GM19025 (cell line): ENCODE data around the gene NUP210.
A peak's percentile ranks its signal among the peaks of the same experiment; 100 is the strongest.

Experiments used
- ATAC-seq: cut with Tn5 transposase; IDR thresholded peaks from one replicate; pipeline ENCODE4 v1.9.1; 2021; ENCODE audit warnings: mild to moderate bottlenecking, low read depth, moderate library complexity; ENCODE audit not compliant: unreplicated experiment

The NUP210 gene

DNA sequence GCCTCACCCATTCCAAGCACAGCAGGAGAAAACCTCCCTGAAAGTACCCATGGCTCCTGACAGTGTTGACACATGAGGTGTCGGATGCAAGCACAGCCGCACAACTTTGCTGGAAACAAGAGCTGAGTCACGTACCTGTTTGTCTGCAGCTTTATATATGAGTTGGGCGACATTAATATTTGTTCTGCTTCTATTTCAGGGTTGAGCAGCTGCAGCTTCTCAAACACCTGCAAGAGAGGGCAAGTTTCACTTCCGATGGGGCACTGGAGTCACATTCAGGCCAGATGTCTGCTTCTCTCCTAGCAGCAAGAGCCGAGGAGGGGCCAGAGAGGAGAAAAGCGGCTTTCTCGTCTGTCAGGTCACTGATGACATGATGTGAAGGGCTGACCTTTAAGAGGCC, 88.0 kb downstream of the NUP210 start:
- ATAC-seq, result peak; percentile 94

DNA sequence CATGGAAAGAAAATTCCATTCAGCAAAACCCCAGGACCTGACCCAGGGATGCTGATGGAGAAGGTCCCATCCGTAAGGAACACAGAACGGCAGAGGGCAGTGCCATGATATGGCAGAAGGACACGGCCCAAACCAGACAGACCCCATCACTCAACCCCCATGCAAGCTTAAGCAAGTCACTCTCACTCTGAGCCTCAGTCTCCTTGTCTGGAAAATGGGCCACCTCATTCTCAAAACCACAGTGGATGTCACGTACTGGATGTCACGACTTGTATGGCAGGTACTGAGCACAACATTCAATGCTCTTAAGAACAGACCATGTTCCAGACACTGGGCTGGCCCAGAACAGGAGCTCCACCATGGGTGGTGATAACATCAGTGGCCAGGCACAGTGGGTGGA, 90.4 kb downstream of the NUP210 start:
- ATAC-seq, result no peak

DNA sequence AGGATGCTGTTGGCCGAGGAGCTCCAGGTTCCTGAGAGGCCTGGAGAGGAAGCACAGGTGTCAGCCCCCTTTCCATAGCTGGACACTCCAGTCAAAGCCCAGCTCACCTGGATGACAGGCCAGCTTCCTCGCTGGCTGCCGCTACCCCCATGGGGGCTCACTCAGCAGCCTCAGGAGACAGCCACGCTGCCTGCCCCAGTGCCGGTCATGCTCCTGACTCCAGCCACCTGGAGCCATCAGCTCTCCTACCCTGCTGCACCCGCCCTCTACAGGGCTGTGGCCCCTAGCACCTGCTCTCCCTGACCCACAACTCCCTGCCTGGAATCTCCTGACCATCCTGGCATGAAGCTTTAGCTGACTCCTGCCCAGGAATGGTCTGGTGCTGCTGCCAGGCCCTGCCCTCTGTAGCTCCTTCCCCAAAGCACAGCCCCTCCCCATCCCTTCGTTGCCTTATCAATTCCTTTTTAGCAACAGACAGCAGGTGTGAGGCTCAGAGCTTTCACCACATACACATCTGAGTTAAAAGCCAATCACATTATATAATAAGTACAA, 94.2 kb downstream of the NUP210 start:
- ATAC-seq, result no peak

DNA sequence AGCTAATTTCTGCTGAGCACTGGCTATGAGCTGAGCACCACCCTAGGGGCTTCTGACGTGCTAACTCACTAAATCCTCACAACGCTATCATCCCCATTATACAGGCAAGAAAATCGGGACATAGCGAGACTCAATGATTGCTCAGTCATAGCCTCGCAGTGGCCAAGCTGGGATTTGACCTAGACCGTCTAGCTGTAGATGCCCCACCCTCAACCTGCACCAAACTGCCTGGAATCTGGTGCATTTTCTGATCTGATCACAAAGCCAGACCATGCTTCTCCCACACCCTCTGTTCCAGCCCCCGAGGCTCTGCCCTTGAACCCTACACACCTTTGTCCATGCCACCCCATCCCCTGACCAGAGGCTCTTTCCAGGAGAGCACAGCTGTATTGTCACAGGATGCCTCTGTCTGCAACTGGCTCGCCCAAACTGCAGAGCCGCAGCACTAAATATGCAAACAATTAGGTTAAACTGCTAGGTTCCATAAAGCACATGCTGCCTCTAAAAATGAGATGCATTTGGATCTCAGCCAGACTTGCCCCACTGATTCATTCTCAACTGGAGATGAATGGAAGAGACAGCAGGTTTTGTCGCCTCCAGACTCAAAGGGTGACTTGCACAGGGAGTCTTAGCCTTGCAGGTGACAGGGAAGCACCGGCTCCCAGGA, 95.2 kb downstream of the NUP210 start:
- ATAC-seq, result peak; percentile 78

DNA sequence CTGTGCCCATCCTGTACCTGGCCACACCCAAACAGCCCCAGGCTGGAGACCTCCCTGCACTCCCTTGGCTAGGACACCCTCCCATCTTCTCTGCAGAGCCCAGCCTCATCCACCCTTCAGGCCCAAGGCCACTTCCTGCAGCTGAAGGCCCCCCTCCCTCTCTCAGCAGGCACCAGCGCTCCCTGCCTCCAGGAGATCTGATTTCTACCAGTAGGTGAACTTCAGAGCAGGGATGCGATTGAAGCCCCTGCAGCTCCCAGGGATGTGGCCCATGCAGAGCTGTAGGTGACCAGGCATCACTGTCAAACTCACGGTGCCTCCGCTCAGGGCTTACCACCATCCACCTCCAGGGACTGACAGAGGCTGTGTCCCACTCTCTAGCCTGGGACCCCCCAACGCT, 96.3 kb downstream of the NUP210 start:
- ATAC-seq, result no peak

DNA sequence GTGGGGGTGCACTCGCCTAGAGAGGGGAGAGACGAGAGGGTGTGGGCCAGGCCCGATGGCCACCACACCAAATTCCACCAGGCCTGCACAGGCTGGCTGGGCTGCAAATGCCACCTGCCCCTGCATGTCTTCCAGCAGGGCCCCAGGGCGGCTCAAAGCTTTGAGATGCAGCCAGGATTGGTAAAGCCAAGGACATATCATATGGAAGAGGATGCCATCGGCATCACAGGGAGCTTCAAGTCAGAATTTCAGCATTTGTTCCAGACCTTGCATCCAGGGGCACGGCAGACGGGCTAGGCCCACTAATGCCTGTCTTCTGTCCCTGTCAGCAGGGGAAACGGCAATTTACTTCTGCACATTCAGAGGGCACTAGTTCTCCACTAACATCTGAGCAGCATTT, 97.8 kb downstream of the NUP210 start:
- ATAC-seq, result no peak

DNA sequence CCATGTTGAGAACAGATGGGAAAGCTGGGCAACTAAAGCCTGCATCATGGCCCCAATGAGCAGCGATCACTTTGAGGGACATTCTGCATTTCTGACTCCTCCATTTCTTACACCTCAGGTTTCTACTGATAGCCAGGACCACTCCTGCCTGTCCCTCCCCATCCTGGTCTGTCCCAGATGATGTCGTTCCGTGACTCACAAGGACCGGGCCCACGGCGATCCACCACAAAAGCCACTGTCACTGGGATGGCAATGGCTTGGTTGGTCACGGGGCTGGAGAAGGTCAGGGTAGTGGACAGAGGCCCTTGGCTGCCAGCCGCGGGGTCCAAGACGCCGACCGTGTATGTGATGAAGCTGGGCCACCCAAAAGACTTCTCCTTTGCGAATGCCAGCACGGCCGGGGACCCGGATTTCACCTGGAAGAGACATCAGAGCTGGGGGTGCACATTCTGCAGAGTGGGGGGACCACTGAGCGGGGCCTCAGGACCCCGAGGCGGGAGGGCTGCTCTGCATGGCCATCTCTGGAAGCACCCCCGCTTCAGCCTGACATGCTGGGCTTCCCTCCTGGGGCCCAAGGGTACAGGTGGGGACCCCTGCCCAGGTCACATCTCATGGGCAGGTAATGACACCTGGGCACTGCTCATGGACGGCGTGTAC, 100.4 kb downstream of the NUP210 start:
- no peak for ATAC-seq

DNA sequence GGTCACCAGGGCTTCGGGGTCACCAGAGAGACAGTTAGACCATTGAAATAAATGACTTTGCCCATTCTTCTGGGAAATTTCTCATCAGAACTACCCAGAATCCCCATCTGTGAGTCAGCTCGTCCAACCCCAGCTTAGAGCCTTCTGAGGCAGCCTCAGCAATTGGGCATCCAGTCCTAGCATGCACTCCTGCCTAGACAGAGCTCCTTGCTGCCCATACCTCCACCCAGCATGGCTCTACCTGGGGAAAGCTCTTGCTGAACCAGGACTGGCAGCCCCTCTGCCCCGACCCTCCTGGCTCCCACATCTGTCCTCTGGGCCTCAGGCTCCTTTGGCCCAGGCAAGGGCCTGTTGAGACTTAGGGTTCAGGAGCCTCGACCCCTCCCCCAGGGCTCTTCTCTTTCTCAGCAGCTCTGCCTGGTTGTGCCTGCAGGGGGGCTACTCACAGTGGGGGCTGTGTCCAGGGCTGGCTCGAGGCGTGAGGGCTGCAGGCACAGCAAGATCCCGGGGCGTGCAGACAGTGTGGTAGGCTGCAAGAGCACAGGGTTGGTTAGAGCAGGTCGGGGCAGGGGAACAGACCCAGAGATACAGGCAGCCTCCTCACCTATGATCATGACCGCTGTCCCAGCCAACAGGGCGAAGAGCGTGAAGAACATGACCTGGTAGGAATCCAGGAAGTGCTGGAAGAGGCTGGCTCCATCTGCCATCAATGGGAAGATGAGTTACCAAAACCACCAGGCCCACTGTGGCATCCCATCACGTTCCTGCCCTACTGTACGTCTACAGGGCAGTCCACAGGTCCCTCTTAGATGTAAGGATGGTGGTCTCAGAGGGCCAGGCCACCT, 101.3 kb downstream of the NUP210 start:
- no peak for ATAC-seq

DNA sequence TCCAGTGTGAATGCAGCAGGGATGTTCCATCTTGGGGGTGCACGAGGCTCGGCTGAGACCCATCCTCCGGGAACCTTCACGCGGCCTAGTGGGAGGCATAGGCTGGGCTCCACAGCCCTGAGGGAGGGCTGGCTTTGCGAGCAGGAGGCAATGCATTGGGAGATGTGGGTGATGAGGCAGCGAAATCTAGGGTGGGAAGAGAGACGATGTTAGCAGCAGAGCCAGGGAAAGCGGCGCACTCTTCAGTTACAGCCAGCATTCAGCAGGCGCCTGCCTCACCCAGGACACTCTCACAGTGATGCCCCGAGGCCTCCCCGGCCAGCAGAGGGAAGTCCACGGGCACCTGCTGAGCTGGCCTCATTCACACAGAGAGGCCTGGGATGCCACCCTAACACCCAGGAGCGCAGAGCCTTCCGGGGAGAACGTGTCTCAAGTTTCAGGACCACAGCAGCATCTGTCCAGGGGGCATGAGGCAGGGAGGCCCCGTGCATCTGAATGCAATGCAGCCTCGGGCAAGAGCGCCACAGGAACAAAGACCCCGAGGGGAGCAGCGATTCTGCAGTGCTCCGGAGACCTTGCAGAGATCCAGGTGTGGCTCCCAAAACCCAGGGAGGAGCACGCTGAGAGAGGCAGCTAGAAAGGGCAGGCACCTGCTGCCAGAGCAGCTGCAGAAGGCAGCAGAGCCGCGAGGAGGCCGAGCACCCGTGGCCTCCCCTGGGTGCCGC, 102.4 kb downstream of the NUP210 start:
- ATAC-seq, result no peak

DNA sequence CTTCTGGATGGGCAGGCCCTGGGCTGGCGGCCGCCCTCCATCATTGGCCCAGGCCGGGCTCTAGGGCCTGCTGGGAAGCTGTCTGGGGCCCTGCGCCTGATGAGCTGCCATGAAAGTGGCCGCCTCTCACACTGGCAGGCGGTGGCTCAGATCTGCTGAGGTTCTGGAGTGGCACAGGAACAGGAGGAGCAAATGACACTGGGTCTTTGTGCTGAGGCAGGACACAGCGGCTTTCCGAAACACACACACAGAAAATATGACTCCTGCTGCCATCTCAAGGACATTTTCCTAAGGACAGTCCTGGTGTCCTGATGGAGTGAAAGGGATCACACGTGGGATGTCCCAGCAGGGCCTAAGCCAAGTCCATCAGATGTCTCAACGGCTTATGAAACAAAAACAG, 103.5 kb downstream of the NUP210 start:
- ATAC-seq, result no peak

DNA sequence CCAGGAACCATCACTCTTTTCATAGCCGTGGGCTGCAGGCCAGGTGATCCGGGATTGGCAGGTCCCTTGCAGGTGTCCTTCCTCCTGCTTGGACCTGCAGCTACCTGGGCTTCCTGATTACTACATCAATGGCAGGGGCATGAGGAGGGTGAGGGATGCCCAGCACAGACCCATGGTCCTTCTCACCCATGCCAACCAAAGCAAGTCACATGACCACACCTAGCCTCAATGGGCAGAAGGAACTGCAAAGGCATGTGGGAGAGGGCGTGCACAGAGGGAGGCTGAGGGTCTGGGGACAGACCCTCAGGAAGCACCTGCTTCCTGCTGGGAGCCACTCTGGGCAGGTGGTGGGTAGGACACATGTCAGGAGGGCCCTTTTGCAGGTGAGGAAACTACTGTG, 105.2 kb downstream of the NUP210 start:
- no peak for ATAC-seq

DNA sequence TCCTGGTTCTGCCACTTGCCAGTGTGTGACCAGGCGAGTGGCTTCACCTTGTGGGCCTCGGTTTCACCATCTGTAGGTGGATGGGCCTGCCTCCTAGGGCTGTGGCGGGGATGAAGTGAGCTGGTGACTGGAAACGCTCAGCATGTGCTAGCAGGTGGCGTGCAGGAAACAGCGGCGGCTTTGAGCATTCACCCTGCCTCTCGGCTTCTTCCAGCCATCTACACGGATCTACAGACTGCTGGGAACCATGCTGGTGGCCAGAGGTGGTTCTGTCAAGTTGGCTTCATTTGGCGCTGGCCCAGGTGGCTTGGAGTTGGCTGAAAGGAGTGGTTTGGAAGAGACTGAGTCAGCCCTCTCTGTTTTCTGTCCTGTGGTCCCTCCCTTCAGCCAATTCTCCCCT, 106.3 kb downstream of the NUP210 start:
- no peak for ATAC-seq

DNA sequence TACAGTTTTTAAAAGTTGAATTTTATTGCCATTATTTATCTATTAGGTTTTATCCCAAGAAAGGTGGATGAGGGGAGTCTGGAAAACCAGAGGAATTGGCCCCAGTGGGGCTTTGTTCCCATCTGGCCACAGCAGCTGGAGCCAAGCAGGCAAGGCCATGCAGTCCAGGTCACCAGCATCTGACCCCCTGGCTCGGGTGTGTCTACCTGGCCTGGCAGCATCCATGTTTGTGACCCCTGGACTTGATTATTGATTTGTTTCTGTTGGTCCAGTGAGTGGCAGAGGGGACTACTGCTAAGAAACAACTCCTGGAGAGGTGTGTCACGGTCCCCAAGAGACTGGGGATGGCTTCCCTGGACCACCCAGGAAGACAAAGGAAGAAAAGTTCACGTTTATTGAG, 111.1 kb downstream of the NUP210 start:
- no peak for ATAC-seq

DNA sequence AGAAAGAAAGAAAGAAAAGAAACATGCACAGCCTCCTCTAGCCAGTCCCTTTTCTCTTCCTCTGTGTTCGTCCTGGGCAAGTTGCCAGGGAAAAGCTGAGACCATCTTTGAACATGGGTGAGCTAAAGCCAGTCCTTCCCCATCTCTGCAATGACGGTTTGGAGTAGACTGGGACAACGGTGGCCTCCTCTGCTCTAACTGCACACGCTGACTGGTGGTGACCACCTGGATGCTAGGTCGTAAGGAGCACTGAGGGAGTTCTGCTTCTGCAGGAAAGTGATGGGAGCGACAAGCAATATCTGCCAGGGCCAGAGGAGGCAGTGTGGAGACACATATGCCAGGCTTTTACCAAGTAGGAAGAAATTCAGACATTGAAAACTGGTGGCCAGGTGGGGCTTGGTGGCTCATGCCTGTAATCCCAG, 111.7 kb downstream of the NUP210 start:
- no peak for ATAC-seq

DNA sequence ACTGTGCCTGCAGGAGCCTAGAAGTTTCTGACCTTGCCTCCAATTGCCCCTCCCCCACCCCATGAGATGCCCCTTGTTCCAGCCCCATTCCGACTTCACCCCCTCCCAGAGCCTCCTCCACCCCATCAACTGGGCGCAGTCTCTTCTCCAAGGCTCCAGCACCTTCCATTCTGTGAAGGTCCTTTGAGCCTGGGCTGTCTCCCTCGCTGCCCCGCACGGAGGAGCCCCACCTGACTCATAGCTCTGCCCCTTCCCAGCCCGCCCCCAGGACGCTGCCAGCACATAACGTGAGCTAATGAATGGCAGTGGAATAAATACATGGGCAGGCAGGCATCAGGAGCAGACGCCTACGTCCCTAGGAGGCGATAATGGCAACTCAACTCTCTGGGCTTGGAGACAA, 113.1 kb downstream of the NUP210 start:
- no peak for ATAC-seq

DNA sequence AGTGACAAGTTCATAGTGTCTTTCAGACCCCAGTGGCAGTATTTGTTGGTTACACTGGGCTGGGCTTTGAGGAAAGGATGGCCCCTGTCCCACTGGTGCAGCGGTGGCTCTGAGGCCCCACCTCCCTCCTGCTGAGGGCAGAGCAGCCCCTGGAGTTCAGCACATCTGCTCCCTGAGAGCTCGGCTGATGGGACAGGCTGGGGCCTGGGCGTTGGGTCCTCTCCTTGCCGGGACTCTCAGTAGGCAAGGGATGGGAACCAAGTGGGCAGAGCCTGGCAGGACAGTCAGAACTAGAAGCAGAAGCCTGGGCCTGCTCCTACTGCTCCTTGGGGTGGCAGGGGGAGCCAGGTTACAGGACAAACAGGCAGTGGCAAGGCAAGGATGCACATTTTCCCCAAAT, 114.5 kb downstream of the NUP210 start:
- ATAC-seq, result no peak

DNA sequence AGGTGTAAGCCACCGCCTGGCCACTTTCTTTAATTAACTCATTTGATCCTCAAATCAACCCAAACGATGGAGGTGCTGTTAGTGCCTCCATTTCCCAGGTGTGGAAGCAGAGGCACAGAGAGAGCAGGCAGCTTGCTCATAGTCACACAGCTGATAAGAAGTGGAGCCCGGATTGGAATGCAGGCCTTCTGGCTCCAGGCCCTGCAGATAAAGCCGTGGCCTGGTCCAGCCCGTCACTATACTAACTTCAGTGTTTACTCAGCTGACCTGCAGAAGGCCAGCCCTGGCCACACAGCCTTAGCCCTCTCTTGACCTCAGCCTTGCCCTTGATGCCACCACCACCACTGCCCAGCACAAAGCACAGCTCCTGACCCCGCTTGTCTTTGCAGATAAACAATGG, 116.7 kb downstream of the NUP210 start:
- no peak for ATAC-seq

DNA sequence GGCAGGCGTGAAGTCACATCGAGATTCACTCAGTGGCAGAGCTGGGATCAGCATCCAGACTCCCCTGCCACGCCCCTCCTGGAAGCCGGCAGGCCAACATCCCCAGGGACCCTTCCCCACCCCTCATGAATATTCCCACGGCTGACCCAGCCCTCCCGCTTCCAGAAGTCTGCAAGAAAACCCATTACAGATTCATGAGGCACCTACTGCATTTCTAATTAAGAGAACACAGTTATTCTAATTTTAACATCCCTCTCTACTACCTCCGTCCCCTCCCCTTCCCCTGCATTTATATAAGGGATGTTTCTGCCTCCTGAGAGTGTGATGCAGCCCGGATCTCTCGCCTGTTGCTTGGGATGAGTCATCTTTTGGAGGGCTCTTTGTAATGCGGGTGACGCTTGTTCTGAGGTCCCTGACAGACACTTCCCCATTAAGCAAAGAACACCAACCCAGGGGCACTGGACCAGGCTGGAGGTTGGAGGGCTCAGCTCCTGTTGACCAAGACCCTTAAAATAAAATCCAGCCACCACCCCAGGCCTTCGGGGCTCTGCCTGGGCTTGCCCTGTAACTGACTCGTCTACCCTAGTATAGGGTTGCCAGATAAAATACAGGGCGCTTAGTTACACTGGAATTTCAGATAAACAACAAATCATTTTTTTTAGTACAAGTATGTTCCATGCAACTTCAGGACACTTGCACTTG, 118.7 kb downstream of the NUP210 start:
- no peak for ATAC-seq

DNA sequence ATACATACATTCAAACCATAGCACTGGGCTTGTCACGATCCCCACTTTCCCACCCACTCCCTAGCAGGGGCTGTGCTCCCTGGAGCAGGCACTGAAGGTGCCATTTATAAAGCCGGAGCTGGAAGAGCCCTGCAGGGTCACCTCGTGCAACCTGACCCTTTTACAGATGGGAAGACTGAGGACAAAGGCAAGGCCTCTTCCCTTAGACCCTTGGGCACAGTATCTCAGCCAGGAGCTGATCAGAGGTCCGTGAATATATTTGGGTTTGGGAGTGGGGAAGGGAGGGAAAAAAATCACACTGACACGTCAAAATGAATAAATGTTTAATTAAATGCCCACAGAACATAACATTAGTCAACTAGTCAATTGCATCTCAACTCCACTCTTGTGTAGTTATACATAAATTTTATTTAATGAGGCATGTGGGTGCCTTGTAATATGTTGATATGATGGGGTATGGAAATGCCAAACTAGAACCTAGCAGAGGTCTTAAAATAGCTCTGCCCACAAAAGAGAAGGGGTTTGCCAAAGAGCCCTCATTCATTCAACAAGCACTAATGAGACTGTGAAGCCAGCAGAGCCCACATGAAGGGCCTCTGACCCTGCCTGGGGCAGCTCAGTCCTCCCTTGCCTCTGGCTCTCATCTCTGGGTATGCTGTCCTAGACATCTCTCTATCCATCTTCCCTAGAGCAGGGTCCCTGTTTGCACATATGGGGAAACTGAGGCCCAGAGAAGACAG, 119.4 kb downstream of the NUP210 start:
- ATAC-seq, result no peak
